ENCODE data around the gene LGALS4.
"Not testable (repeated sequence)": the region's sequence is repeated elsewhere in the genome, so short reads cannot be mapped to it uniquely, and the experiment has no call there.

LGALS4 gene

DNA sequence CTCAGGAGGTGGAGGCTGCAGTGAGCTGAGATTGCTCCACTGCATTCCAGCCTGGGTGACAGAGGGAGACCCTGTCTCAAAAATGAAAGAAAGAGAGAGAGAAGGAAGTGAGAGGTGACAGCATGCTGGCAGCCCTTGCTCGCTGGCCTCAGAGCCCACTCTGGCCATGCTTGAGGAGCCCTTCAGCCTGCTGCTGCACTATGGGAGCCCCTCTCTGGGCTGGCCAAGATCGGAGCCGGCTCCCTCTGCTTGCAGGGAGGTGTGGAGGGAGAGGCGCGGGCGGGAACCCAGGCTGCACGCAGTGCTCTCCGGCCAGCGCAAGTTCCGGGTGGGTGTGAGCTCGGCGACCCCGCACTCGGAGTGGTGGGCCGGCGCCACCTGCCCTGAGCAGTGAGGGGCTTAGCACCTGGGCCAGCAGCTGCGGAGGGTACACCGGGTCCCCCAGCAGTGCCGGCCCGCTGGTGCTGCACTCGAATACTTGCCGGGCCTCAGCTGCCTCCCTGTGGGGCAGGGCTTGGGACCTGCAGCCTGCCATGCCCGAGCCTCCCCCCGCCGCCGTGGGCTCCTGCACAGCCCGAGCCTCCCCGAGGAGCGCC is 8.6 kb upstream of the LGALS4 start:
- DNase-seq (ENCODE audit: low spot score), result not testable (repeated sequence)

DNA sequence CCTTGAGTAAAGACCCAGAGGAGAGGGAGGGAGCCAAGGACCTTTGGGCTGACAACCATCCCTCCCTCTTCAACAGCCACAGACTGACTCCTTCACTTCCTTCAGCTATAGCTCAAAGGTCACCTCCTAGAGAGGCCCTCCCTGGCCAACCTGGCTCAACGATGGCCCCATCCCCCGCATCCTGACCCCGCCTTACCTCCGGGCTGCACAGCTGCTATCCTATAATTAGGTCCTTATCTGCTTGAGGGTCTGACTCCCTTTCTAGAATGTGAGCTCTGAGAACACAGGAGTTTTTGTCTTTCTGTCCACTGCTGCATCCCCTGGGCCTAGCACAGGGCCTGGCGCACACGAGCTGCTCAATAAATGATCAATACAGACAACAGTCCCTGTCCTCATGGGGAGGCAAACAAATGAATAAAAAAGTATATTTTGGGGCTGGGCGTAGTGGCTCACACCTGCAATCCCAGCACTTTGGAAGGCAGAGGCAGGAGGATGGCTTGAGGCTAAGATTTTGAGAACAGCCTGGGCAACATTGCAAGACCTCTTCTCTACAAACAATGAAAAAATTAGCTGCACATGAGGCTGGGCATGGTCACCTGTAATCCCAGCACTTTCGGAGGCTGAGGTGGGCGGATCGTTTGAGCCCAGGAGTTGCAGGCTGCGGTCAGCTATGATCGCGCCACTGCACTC is 6.6 kb upstream of the LGALS4 start:
- DNase-seq (ENCODE audit: low spot score), result no peak

DNA sequence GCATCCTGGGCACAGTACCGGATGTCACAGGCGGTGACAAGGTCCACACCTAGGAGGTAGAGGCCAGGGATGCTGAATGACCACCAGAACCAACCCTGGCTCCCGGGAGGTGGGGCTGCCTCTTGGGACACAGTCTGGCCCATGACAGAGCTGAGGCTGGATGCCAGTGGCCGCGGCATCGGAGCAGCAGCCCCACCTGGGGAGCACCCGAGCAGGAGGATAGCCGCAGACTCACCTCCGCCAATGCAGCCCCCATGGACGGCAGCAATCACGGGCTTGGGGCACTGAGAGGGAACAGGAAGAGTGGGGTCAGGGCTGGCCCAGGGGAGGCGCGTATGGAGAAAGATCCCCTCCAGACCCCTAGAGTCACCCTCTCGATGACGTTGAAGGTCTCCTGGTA is 4.3 kb upstream of the LGALS4 start:
- no peak for DNase-seq (ENCODE audit: low spot score)

GRCh38 chr19:38816131-38816750 is 3.5 kb upstream of the LGALS4 start:
- DNase-seq (ENCODE audit: low spot score), result no peak

GRCh38 chr19:38815059-38816001 is 2.6 kb upstream of the LGALS4 start:
- DNase-seq (ENCODE audit: low spot score), result no peak

DNA sequence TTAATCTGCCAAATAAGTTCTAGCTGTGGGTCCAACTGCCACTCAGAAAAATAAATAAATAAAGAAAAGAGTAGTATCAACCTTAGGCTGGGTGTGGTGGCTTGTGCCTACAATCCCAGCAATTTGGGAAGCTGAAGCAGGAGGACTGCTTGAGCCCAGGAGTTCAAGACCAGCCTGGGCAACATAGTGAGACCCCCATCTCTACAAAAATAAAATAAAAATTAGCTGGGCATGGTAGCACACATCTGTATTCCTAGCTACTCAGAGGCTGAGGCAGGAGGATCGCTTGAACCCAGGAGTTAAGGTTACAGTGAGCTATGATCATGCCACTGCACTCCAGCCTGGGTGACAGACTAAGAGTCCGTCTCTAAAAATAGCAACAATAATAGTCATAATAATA is 1.2 kb upstream of the LGALS4 start:
- DNase-seq (ENCODE audit: low spot score), result not testable (repeated sequence)

DNA sequence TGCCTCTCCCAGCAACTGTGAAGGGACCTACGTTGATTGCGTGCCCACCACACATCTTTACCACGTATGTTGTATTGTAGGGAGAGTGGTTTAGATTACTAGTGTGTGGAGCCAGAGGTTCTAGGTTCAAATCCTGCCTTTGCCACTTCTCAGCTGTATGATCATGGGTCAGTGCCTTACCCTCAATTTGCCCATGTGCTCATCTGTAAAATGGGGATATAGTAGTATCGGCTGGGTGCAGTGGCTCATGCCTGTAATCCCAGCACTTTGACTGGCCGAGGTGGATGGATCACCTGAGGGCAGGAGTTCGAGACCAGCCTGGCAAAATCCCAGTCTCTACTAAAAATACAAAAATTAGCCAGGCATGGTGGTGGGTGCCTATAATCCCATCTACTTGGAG is 578 bp upstream of the LGALS4 start:
- no peak for DNase-seq (ENCODE audit: low spot score)

DNA sequence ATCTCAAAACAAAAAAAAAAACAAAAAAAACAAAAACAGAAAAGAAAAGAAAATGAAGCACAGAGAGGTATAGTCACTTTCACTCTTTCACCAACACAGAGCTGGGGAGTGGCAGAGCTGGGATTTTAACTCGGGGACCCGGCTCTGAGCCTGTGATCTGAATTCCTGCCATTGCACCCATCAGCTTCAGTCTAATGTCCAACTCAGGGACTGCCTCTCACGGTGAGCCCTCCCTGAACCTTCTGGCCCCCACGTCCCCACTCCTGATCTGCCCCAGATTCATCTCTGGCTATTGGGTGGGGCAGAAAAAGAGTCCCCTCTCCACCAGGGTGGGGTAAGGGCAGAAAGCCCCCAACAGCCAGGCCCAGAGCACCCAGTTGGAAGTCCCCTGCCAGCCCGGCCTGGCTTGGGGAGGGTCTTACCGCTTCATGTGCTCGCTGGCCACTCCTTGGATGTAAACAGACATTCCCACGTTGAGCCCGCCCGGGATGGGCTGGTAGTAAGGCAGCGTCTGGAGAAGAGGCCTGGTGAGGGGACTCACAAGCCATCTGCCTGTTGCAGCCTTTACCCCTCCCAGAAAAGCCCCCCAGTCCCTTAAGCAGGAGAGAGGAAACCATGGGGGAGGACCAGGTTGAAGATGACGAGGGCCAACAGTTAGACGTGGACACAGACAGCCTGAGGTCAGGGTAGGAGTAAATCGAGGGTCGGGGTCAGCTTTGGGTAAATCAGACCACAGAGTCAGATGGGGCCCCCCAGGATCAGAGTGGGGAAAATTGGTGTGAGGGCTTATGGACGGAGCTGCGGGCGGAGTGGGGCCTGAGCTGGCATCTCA is 520 bp downstream of the LGALS4 start:
- no peak for DNase-seq (ENCODE audit: low spot score)

DNA sequence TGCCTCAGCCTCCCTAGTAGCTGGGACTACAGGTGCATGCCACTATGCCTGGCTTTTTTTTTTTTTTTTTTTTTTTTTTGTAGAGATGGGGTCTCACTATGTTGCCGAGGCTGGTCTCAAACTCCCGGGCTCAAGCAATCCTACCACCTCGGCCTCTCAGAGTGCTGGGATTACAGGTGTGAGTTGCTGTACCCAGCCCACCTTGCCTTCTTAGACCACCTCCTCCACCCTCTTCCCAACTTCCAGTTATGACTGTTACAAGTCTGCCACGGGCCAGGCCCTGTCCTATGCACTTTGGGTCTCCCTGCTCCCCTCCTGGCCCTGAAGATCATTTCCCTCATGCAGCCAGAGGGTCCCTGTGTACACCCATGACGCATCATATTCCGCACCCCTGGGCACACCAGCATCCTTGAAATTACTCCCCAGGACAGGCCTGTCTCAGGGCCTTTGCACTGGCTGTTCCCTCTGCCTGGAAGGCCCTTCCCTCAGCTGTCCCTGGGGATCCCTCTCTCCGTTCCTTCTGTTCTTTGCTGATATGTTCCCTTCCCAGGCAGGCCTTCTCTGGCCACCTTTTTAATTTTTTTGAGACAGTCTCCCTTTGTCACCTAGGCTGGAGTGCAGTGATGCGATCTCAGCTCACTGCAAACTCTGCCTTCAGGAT is 3.0 kb downstream of the LGALS4 start:
- no peak for DNase-seq (ENCODE audit: low spot score)

DNA sequence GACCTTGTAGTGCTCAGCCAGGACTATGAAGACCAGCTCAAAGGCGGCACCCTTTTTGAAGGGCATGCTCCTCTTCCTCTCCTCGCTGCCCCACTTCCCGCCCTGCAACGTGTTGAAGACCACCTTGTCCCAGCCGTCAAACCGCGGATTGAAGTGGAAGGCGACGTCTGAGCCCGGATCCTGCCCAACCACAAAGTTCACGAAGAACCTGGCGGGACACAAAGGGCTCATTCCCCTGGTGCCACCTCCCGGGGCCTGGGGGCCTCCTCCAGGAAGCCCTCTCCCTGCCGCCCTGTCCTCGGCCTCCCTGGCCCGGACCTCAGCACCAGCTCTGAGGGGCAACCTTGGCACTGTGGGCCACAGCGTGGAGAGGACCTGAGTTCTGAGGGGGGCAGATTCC is 4.0 kb downstream of the LGALS4 start:
- no peak for DNase-seq (ENCODE audit: low spot score)

GRCh38 chr19:38807374-38808098 is 5.2 kb downstream of the LGALS4 start:
- DNase-seq (ENCODE audit: low spot score), result not testable (repeated sequence)

DNA sequence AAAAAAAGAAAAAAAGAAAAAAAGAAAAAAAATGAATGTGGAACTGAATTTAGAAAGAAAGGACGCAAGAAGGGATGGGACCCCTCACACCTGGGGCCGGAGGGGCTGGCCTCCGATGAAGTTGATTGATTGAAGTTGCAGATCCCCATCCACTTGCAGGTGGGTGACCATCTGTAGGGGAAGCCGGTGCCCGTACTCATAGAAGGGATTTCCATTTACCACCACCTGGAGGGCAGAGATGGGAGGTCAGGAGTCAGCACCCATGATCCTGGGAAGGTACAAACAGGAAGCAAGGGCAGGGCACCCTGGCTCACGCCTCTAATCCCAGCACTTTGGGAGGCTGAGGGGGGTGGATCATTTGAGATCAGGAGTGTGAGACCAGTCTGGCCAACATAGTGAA is 6.4 kb downstream of the LGALS4 start:
- DNase-seq (ENCODE audit: low spot score), result no peak

DNA sequence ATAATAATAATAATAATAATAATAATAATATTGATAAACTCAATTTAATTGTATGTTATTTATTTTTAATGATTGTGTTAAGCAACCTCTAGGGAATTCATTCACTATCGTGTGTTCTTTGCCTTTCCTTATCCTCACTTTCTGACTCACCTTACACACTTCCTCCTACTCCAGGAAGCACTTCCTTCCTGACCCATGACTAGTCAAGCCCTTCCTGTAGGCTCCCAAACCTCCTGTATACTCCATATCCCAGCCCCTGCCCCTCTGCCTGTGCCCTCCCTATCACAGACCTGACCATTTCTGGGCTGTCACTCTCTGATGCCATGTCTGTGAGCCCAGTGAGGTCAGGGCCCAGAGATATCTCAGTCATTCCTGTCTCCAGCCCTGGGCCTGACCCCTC is 7.6 kb downstream of the LGALS4 start:
- no peak for DNase-seq (ENCODE audit: low spot score)

DNA sequence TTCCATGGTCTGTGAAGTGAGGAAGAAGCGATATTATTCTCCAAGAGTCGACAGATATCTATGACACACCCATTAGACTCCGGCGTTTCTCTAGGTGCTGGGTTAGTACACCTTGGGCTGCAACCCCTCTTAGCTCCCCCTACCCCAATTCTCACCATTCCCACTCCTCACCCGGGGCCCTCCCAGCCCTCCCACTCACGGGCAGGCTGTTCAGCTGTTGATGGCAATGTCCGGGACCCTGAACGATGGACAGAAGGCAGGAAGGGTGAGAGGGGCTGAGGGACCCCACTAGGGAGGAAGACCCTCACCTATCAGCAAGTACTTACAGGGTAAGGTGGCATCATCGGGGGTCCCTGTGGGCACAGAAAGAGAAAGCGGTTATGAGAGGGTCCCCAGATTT is 9.2 kb downstream of the LGALS4 start:
- DNase-seq (ENCODE audit: low spot score), result no peak

GRCh38 chr19:38801359-38802095 is 11.2 kb downstream of the LGALS4 start:
- DNase-seq (ENCODE audit: low spot score), result no peak

DNA sequence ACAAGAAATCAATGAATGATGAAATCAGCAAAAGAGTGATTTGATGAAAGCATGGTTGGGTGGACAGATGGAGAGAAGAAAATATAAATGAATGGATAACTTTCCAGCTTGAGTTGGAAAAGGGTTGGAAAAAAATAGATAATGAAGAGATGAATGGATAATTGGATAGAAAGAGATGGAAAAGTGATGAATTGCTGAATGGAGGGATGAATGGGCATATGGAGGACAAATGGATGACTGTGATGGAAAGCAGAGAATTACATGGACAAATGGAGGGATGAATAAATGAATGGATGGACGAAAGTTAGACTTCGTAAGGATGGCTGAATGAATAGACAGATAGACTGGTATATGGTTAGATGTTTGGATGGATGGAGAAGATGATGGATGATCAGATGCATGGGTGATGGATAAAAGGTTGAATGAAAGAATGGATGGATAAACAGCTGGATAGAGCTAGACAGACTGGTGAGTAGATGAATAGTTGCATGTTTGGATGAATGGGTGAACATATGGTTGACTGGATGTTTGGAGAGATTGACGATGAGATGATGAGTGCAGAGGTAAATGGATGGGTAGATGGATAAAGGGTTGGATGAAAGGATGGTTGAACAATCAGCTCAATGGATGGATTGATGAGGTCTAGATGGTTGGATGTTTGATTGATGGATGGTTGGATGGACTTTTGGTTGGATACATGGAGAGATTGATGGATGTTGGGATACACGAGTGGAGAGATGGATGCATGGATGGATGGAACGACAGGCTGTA is 12.0 kb downstream of the LGALS4 start:
- no peak for DNase-seq (ENCODE audit: low spot score)

- no peak for DNase-seq (ENCODE audit: low spot score)
Observed at GRCh38 chr19:38799104-38799503, 13.6 kb downstream of the LGALS4 start.

- DNase-seq (ENCODE audit: low spot score), result not testable (repeated sequence)
Observed at GRCh38 chr19:38797781-38798180, 15.0 kb downstream of the LGALS4 start.

- DNase-seq (ENCODE audit: low spot score), result no peak
Observed at GRCh38 chr19:38796154-38796553, 16.6 kb downstream of the LGALS4 start.
